H9 (cell line): ENCODE results near the gene RIPK4. TPM values are rescaled to one million over a fixed set of nuclear protein-coding genes. Genes with fewer than 3 reads are reported as not detected.
"Not testable (repeated sequence)": the region's sequence is repeated elsewhere in the genome, so short reads cannot be mapped to it uniquely, and the experiment has no call there.

ENCODE experiments used
- DNase-seq: peaks from one replicate; pipeline ENCODE4 v3.0.0-alpha.2; 2017
- H2AFZ ChIP-seq: one replicate; pipeline ENCODE4 v1.6.1; 2013; ENCODE audit warnings: mild to moderate bottlenecking, low read length, control low read depth, moderate library complexity
- H2AK5ac ChIP-seq: 2 replicates; pipeline ENCODE4 v1.6.1; 2013; ENCODE audit warnings: low read length, control low read depth, mixed read lengths; ENCODE audit not compliant: insufficient read length
- H2BK120ac ChIP-seq: one replicate; pipeline ENCODE4 v1.6.1; 2013; ENCODE audit warnings: low read depth, mild to moderate bottlenecking, low read length, control low read depth, inconsistent platforms; ENCODE audit not compliant: poor library complexity, severe bottlenecking
- H2BK12ac ChIP-seq: 2 replicates; pipeline ENCODE4 v1.6.1; 2013; ENCODE audit warnings: low read length, control low read depth, mixed read lengths, low read depth; ENCODE audit not compliant: insufficient read length
- H2BK15ac ChIP-seq: 2 replicates; pipeline ENCODE4 v1.6.1; 2013; ENCODE audit warnings: low read depth, low read length, control low read depth
- H2BK20ac ChIP-seq: one replicate; pipeline ENCODE4 v1.6.1; 2013; ENCODE audit warnings: low read depth, mild to moderate bottlenecking, low read length, control low read depth, inconsistent platforms; ENCODE audit not compliant: poor library complexity, severe bottlenecking
- H2BK5ac ChIP-seq: 2 replicates; pipeline ENCODE4 v1.6.1; 2013; ENCODE audit warnings: low read length, control low read depth, mixed read lengths; ENCODE audit not compliant: insufficient read length
- H3K14ac ChIP-seq: 2 replicates; pipeline ENCODE4 v1.6.1; 2013; ENCODE audit warnings: low read length, control low read depth; ENCODE audit not compliant: insufficient read depth
- H3K18ac ChIP-seq: 2 replicates; pipeline ENCODE4 v1.6.1; 2013; ENCODE audit warnings: low read depth, mild to moderate bottlenecking, mixed read lengths, low read length, control low read depth; ENCODE audit not compliant: insufficient read length
- H3K23ac ChIP-seq: 2 replicates; pipeline ENCODE4 v1.6.1; 2013; ENCODE audit warnings: low read length, control low read depth, mixed read lengths, low read depth; ENCODE audit not compliant: insufficient read length
- H3K23me2 ChIP-seq: 2 replicates; pipeline ENCODE4 v1.6.1; 2013; ENCODE audit warnings: low read depth, mild to moderate bottlenecking, mixed read lengths, low read length, control low read depth; ENCODE audit not compliant: insufficient read length, poor library complexity, severe bottlenecking
- H3K27ac ChIP-seq: 2 replicates; pipeline ENCODE4 v1.5.1; 2013; ENCODE audit warnings: low read length, control low read depth, mixed read lengths, low read depth; ENCODE audit not compliant: insufficient read length
- H3K27me3 ChIP-seq: 2 replicates; pipeline ENCODE4 v1.6.1; 2013; ENCODE audit warnings: low read length, control low read depth, inconsistent platforms; ENCODE audit not compliant: insufficient read depth
- H3K4ac ChIP-seq: 2 replicates; pipeline ENCODE4 v1.6.1; 2013; ENCODE audit warnings: low read depth, mild to moderate bottlenecking, control low read depth, inconsistent platforms, low read length, moderate library complexity
- H3K4me1 ChIP-seq: 2 replicates; pipeline ENCODE4 v1.6.1; 2013; ENCODE audit warnings: low read length, control low read depth, inconsistent platforms; ENCODE audit not compliant: insufficient read depth
- H3K4me2 ChIP-seq: 2 replicates; pipeline ENCODE4 v1.6.1; 2013; ENCODE audit warnings: low read length, control low read depth, mixed read lengths; ENCODE audit not compliant: insufficient read length, insufficient read depth
- H3K56ac ChIP-seq: 2 replicates; pipeline ENCODE4 v1.6.1; 2013; ENCODE audit warnings: low read depth, mild to moderate bottlenecking, mixed read lengths, low read length, control low read depth; ENCODE audit not compliant: insufficient read length
- H3K79me1 ChIP-seq: 2 replicates; pipeline ENCODE4 v1.6.1; 2013; ENCODE audit warnings: low read depth, mild to moderate bottlenecking, moderate library complexity, low read length, control low read depth, inconsistent platforms; ENCODE audit not compliant: insufficient read depth, poor library complexity, severe bottlenecking
- H3K79me2 ChIP-seq: 2 replicates; pipeline ENCODE4 v1.6.1; 2013; ENCODE audit warnings: low read length, control low read depth, inconsistent platforms; ENCODE audit not compliant: insufficient read depth
- H3K9ac ChIP-seq: 2 replicates; pipeline ENCODE4 v1.6.1; 2013; ENCODE audit warnings: low read length, control low read depth, mixed read lengths; ENCODE audit not compliant: insufficient read length; ENCODE audit errors: extremely low read depth
- H3K9me3 ChIP-seq: one replicate; pipeline ENCODE4 v1.6.1; 2013; ENCODE audit warnings: low read depth, low read length, inconsistent platforms; ENCODE audit not compliant: control insufficient read depth
- H3T11ph ChIP-seq: one replicate; pipeline ENCODE4 v1.6.1; 2013; ENCODE audit warnings: mild to moderate bottlenecking, low read length, control low read depth, inconsistent platforms
- H4K20me1 ChIP-seq: one replicate; pipeline ENCODE4 v1.6.1; 2013; ENCODE audit not compliant: control insufficient read depth, insufficient read length, insufficient read depth
- H4K5ac ChIP-seq: 2 replicates; pipeline ENCODE4 v1.6.1; 2013; ENCODE audit warnings: low read depth, mild to moderate bottlenecking, mixed read lengths, low read length, control low read depth; ENCODE audit not compliant: insufficient read length
- H4K8ac ChIP-seq: replicated peaks from 2 replicates; pipeline ENCODE4 v1.6.1; 2013; ENCODE audit warnings: low read length, control low read depth, mixed read lengths, low read depth; ENCODE audit not compliant: insufficient read length
- H4K91ac ChIP-seq: 2 replicates; pipeline ENCODE4 v1.6.1; 2013; ENCODE audit warnings: low read depth, mild to moderate bottlenecking, moderate library complexity, mixed read lengths, low read length, control low read depth; ENCODE audit not compliant: insufficient read length
- H3K27ac Mint-ChIP-seq, 3 experiments: 2 replicates in 2 of 3; 3 replicates in 1 of 3; pipeline ENCODE4 v1.8.0; 2020 to 2021; ENCODE audit warnings: mixed read lengths in 3 of 3, mild to moderate bottlenecking in 1 of 3, moderate library complexity in 1 of 3
- H3K27me3 Mint-ChIP-seq: 2 replicates; pipeline ENCODE4 v1.8.0; 2021; ENCODE audit warnings: low read depth, mild to moderate bottlenecking, moderate library complexity, mixed read lengths
- H3K36me3 Mint-ChIP-seq, 3 experiments: 2 replicates in 2 of 3; 3 replicates in 1 of 3; pipeline ENCODE4 v1.8.0; 2020 to 2021; ENCODE audit warnings: low read depth in 3 of 3, mixed read lengths in 3 of 3; ENCODE audit not compliant: insufficient read depth in 1 of 3
- H3K4me1 Mint-ChIP-seq, 2 experiments: 2 replicates each; pipeline ENCODE4 v1.8.0; 2020; ENCODE audit warnings: mixed read lengths in 2 of 2
- H3K4me3 Mint-ChIP-seq, 2 experiments: 2 replicates in 1 of 2; 3 replicates in 1 of 2; pipeline ENCODE4 v1.8.0; 2020 to 2021; ENCODE audit warnings: mild to moderate bottlenecking in 2 of 2, mixed read lengths in 2 of 2, moderate library complexity in 1 of 2
- H3K9me3 Mint-ChIP-seq, 2 experiments: 2 replicates in 1 of 2; 3 replicates in 1 of 2; pipeline ENCODE4 v1.8.0; 2020; ENCODE audit warnings: mild to moderate bottlenecking in 2 of 2, mixed read lengths in 2 of 2, moderate library complexity in 1 of 2
- WGBS: extraction: QIAGEN DNeasy Blood & Tissue Kit; methylation state at CpG from one replicate; pipeline ENCODE4 v1.1.7; 2013; ENCODE audit warnings: missing lambda C conversion rate, low lambda C conversion rate, mixed read lengths; ENCODE audit not compliant: insufficient read length; ENCODE audit errors: extremely low coverage; 5-methylcytosine and 5-hydroxymethylcytosine counted together
- total RNA-seq: library from RNA; stranded (reverse); gene quantifications from 2 replicates; pipeline ENCODE4 v1.2.1, GENCODE V29; 2021
- TF ChIP-seq, protein P1 (sequence below): fragments of 200-600 bp; sonication (generic); conservative IDR thresholded peaks from 3 replicates; pipeline ENCODE4 v1.8.0; 2021; ENCODE audit warnings: antibody characterized with exemption, mild to moderate bottlenecking

RIPK4 gene
- total RNA-seq, 1 experiment from 2014 or later: 2.9 TPM

GRCh38 chr21:41695513-41695912 is 71.3 kb downstream of the RIPK4 start:
- H2BK15ac ChIP-seq: no peak overlapping the region
- Mint-ChIP-seq H3K27ac (no peak overlapping the region; a peak in 1 of 7 replicates), H3K27me3 (peaks cover 21% of the 10 kb centered on the region), H3K9me3 (peaks cover 0 to 5% of the 10 kb centered on the region in 2 experiments; a peak in 2 of 5 replicates), H3K4me1 (peaks cover 0 to 5% of the 10 kb centered on the region in 2 experiments; a peak in 1 of 4 replicates), H3K4me3 (no peak overlapping the region), H3K36me3 (0 out of 7 replicates have a peak, but pooled peaks cover 0 to 1% (median 0%) of the 10 kb centered on the region in 3 experiments)
- TF ChIP-seq, protein P1, sequence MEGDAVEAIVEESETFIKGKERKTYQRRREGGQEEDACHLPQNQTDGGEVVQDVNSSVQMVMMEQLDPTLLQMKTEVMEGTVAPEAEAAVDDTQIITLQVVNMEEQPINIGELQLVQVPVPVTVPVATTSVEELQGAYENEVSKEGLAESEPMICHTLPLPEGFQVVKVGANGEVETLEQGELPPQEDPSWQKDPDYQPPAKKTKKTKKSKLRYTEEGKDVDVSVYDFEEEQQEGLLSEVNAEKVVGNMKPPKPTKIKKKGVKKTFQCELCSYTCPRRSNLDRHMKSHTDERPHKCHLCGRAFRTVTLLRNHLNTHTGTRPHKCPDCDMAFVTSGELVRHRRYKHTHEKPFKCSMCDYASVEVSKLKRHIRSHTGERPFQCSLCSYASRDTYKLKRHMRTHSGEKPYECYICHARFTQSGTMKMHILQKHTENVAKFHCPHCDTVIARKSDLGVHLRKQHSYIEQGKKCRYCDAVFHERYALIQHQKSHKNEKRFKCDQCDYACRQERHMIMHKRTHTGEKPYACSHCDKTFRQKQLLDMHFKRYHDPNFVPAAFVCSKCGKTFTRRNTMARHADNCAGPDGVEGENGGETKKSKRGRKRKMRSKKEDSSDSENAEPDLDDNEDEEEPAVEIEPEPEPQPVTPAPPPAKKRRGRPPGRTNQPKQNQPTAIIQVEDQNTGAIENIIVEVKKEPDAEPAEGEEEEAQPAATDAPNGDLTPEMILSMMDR: no peak
- no peaks in the 10 kb centered on the region for H3K23me2 ChIP-seq
- WGBS: no CpG with 5 or more reads among the region's 2 CpGs
- H3K14ac ChIP-seq: no peak overlapping the region
- DNase-seq: no peak
- H2BK5ac ChIP-seq: no peak overlapping the region
- H3T11ph ChIP-seq: no peak overlapping the region
- H4K20me1 ChIP-seq: no peaks in the 10 kb centered on the region
- no peak overlapping the region for H3K4ac ChIP-seq
- H3K9me3 ChIP-seq: no peaks in the 10 kb centered on the region
- no peaks in the 10 kb centered on the region for H3K27me3 ChIP-seq
- H4K5ac ChIP-seq: no peak overlapping the region
- H3K18ac ChIP-seq: no peak overlapping the region
- H3K56ac ChIP-seq: no peak overlapping the region
- H3K79me1 ChIP-seq: no peaks in the 10 kb centered on the region
- no peak overlapping the region for H2AFZ ChIP-seq
- H3K23ac ChIP-seq: no peak overlapping the region
- no peak overlapping the region for H4K91ac ChIP-seq
- H4K8ac ChIP-seq: no peak overlapping the region
- H2BK20ac ChIP-seq: no peak overlapping the region
- no peak overlapping the region for H3K4me2 ChIP-seq
- H3K4me1 ChIP-seq: no peaks in the 10 kb centered on the region
- no peak overlapping the region for H2BK12ac ChIP-seq
- no peaks in the 10 kb centered on the region for H3K79me2 ChIP-seq
- no peak overlapping the region for H3K9ac ChIP-seq
- no peak overlapping the region for H2AK5ac ChIP-seq
- H3K27ac ChIP-seq: no peak overlapping the region
- no peak overlapping the region for H2BK120ac ChIP-seq

DNA sequence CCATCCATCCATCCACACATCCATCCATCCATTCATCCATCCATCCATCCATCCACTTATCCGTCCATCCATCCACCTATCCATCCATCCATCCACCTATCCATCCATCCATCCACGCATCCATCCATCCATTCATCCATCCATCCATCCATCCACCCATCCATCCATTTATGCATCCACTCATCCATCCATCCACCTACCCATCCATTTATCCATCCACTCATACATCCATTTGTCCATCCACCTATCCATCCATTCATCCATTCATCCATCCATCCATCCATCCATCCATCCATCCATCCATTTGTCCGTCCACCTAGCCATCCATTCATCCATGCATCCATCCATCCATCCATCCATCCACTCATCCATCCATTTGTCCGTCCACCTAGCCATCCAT is 72.8 kb downstream of the RIPK4 start:
- H4K5ac ChIP-seq, H3K4ac ChIP-seq, DNase-seq, H2BK15ac ChIP-seq, H3K4me3 Mint-ChIP-seq, H3K4me1 Mint-ChIP-seq, H4K91ac ChIP-seq, H3K9me3 Mint-ChIP-seq, H2BK20ac ChIP-seq, H3K36me3 Mint-ChIP-seq, H3K9me3 ChIP-seq, H2BK5ac ChIP-seq, H3T11ph ChIP-seq, H3K27ac ChIP-seq, H3K4me1 ChIP-seq, H3K79me2 ChIP-seq, H2BK120ac ChIP-seq, H2AK5ac ChIP-seq, H2AFZ ChIP-seq, H4K8ac ChIP-seq, H4K20me1 ChIP-seq, H3K27me3 ChIP-seq, H3K4me2 ChIP-seq, H3K27ac Mint-ChIP-seq, H3K14ac ChIP-seq, H3K79me1 ChIP-seq, H2BK12ac ChIP-seq, H3K23me2 ChIP-seq, H3K18ac ChIP-seq, H3K9ac ChIP-seq, H3K56ac ChIP-seq, H3K23ac ChIP-seq: not testable (repeated sequence)
- H3K27me3 Mint-ChIP-seq: peaks cover 13% of the 10 kb centered on the region
- WGBS: 95% methylated on average over 1 of the region's 4 CpGs
